ENCODE results near the gene PLXNB3.

- TF ChIP-seq CTCF (IDR thresholded peaks at IDR 0.05; ENCODE audit: insufficient read depth, low read length, poor library complexity, severe bottlenecking): no peak
- TF ChIP-seq EZH2phosphoT487 (conservative IDR thresholded peaks at IDR 0.05; ENCODE audit: low read length): no peak
These were observed 1.4 kb downstream of the PLXNB3 start for GRCh38 chrX:153765138-153766079.
